ENCODE measurements around the gene SYNE1. TPM values are rescaled to one million over a fixed set of nuclear protein-coding genes. Genes with fewer than 3 reads are reported as not detected.
A peak's percentile ranks its signal among the peaks of the same experiment; 100 is the strongest.
"Not testable (repeated sequence)": the region's sequence is repeated elsewhere in the genome, so short reads cannot be mapped to it uniquely, and the experiment has no call there.

Gene SYNE1
- total and polyA plus RNA-seq, 11 donors, result 25.0 to 178 (median 112) TPM

- WGBS, 4 donors, result 80 to 88% (median 84%) methylated on average over 11 of the region's 11 CpGs
- DNase-seq, result no peak
- H3K27me3 ChIP-seq, result no peaks in the 10 kb centered on the region
- no peaks in the 10 kb centered on the region for H3K9me3 ChIP-seq
- ATAC-seq, result no peak
- no peak for TF ChIP-seq POLR2A (IDR thresholded peaks at IDR 0.05)
- TF ChIP-seq, protein P1, sequence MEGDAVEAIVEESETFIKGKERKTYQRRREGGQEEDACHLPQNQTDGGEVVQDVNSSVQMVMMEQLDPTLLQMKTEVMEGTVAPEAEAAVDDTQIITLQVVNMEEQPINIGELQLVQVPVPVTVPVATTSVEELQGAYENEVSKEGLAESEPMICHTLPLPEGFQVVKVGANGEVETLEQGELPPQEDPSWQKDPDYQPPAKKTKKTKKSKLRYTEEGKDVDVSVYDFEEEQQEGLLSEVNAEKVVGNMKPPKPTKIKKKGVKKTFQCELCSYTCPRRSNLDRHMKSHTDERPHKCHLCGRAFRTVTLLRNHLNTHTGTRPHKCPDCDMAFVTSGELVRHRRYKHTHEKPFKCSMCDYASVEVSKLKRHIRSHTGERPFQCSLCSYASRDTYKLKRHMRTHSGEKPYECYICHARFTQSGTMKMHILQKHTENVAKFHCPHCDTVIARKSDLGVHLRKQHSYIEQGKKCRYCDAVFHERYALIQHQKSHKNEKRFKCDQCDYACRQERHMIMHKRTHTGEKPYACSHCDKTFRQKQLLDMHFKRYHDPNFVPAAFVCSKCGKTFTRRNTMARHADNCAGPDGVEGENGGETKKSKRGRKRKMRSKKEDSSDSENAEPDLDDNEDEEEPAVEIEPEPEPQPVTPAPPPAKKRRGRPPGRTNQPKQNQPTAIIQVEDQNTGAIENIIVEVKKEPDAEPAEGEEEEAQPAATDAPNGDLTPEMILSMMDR (IDR thresholded peaks at IDR 0.05), result no peak
- H3K36me3 ChIP-seq, result peaks cover 0 to 100% (median 98%) of the 10 kb centered on the region in 9 donors
- intact Hi-C loops (cut with DNase I), result no loop called here
- H3K4me3 ChIP-seq, result no peak overlapping the region
- H3K4me1 ChIP-seq, result peaks cover 0 to 27% (median 8%) of the 10 kb centered on the region in 12 donors
- H3K27ac ChIP-seq, result peak overlapping the region in 1 of 12 donors; percentile 8
Observed at GRCh38 chr6:152143359-152143758, 493.8 kb downstream of the SYNE1 start.

DNA sequence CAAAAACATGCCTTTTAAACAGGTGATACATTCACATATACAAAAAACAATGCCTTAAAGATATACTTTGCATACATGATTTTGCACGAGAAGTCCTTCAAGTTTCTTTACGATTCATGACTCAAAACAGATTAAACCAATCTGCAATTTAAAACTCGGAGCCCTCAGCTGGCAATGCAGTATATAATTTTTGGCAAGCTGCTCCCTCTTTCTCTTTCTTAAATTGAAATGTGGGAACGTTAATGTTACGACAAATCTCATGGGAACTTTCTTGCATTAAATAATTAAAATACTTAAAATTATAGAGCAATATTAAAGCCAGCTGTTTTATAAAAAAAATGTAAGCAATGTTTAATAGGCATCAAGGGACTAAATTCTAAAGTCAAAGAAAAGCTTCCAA lies 495.1 kb downstream of the SYNE1 start:
- intact Hi-C loops (cut with DNase I), result no loop called here
- ATAC-seq (no peak), DNase-seq (no peak)
- H3K36me3 ChIP-seq, result peaks cover 0 to 100% (median 98%) of the 10 kb centered on the region in 9 donors
- peaks cover 0 to 16% (median 4%) of the 10 kb centered on the region in 12 donors for H3K4me1 ChIP-seq
- peak overlapping the region in 1 of 12 donors; percentile 47 for H3K27ac ChIP-seq
- WGBS, 4 donors, result 57 to 63% (median 61%) methylated on average over 5 of the region's 5 CpGs
- no peaks in the 10 kb centered on the region for H3K9me3 ChIP-seq
- TF ChIP-seq, protein P1 (IDR thresholded peaks at IDR 0.05), result no peak
- no peak for TF ChIP-seq POLR2A (IDR thresholded peaks at IDR 0.05)
- no peaks in the 10 kb centered on the region for H3K27me3 ChIP-seq
- no peak overlapping the region for H3K4me3 ChIP-seq

DNA sequence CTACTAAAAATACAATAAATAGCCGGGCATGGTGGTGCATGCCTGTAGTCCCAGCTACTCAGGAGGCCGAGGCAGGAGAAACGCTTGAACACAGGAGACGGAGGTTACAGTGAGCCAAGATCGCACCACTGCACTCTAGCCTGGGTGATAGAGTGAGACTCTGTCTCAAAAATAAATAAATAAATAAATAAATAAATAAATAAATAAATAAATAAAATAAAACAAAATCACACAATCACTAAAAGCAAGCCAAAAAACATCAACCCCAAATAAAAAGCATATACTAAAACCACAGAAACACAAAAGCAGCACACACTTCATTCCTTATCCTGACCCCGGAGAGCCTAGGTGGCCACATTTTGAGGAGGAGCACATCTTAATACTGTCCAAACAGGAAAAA lies 498.8 kb downstream of the SYNE1 start:
- not testable (repeated sequence) for H3K27ac ChIP-seq, H3K4me3 ChIP-seq, ATAC-seq, H3K9me3 ChIP-seq, H3K4me1 ChIP-seq, H3K27me3 ChIP-seq, DNase-seq
- peaks cover 2 to 100% (median 98%) of the 10 kb centered on the region in 9 donors for H3K36me3 ChIP-seq
- 90 to 96% (median 95%) methylated on average over 6 of the region's 6 CpGs for WGBS, 4 donors
- intact Hi-C loops (cut with DNase I), result loop anchor here in 1 of 10 donors (10.0 kb wide), 1 partner anchor 196 kb away; no protein-coding TSS in a partner anchor

- TF ChIP-seq, protein P1 (IDR thresholded peaks at IDR 0.05), result no peak
- TF ChIP-seq POLR2A (IDR thresholded peaks at IDR 0.05), result no peak
- no peak for DNase-seq
- intact Hi-C loops (cut with DNase I), result loop anchor here in 1 of 10 donors (10.0 kb wide), 1 partner anchor 198 kb away; no protein-coding TSS in a partner anchor
- Histone ChIP-seq H3K9me3 (no peaks in the 10 kb centered on the region), H3K27me3 (no peaks in the 10 kb centered on the region), H3K36me3 (peaks cover 2 to 100% (median 98%) of the 10 kb centered on the region in 9 donors), H3K4me1 (no peaks in the 10 kb centered on the region), H3K27ac (no peak overlapping the region), H3K4me3 (no peak overlapping the region)
- WGBS, 4 donors, result 87 to 89% (median 87%) methylated on average over 8 of the region's 8 CpGs
- peak in 2 of 4 donors; percentile 36 to 72 for ATAC-seq
Observed at GRCh38 chr6:152136449-152136825, 500.7 kb downstream of the SYNE1 start.

Data from heart left ventricle (tissue), 16 donors.